ENCODE data around the gene MRPS21. TPM values are rescaled to one million over a fixed set of nuclear protein-coding genes. Genes with fewer than 3 reads are reported as not detected.
"Not testable (repeated sequence)": the region's sequence is repeated elsewhere in the genome, so short reads cannot be mapped to it uniquely, and the experiment has no call there.

The MRPS21 gene
- total RNA-seq, 1 donor from 2014 or later = 37.6 TPM

DNA sequence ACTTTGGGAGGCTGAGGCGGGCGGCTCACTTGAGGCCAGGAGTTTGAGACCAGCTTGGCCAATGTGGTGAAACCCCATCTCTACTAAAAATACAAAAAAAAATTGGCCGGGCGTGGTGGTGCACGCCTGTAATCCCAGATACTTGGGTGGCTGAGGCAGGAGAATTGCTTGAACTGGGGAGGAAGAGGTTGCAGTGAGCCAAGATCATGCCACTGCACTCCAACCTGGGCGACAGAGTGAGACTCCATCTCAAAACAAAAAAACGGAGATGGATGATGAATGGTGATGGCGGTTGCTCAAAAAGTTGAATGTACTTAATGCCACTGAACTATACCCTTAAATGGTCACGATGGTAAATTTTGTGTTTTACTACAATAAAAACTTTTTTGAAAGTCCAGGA lies 14.9 kb downstream of the MRPS21 start:
- not testable (repeated sequence) for H3K9ac ChIP-seq (ENCODE audit: low read depth in 1 of 3, low read length in 3 of 3); H3K4me1 ChIP-seq (ENCODE audit: control insufficient read depth in 3 of 3, insufficient read depth in 3 of 3, low read length in 3 of 3); H3K9me3 ChIP-seq (ENCODE audit: control insufficient read depth in 3 of 3, low read length in 3 of 3); H3K27ac ChIP-seq (ENCODE audit: low read depth, low read length); H3K4me3 ChIP-seq (ENCODE audit: low read length in 3 of 3); H3K27me3 ChIP-seq (ENCODE audit: control insufficient read depth in 3 of 3, insufficient read depth in 3 of 3, low read length in 3 of 3)
- peaks cover 6 to 17% (median 6%) of the 10 kb centered on the region in 3 donors for H3K36me3 ChIP-seq (ENCODE audit: control insufficient read depth in 3 of 3, insufficient read depth in 3 of 3, low read length in 3 of 3)

DNA sequence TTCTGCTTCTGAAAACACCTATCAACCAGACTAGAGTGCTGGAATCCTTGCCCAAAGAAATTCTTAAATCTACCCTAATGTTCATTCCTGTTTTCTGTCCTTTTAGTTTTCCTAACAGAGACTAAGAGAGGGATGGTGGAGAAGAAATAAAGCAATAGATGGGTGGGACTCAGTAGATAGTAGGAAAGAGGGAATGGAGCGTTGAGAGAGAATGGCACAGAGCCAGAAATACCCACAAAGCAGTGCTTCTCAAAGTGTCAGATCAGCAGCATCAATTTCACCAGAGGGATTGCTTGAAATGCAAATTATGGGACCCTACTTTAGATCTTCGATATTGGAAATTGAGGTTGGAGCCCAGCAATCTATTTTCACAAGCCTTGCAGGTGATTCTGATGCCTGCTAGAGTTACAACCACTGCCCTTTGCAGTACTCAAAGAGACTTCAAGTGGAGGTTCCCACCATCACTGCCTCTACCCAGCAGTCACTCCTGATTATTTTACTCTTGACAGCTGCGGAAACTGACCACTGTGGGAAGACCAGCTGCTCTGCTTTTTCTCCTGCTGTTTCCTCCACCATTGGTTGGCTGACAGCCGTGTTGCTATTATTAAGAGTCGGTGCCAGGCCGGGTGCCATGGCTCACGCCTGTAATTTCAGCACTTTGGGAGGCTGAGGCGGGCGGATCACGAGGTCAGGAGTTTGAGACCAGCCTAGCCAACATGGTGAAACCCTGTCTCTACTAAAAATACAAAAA lies 16.3 kb downstream of the MRPS21 start:
- H3K27ac ChIP-seq (ENCODE audit: low read depth, low read length) = no peak overlapping the region
- no peaks in the 10 kb centered on the region for H3K9me3 ChIP-seq (ENCODE audit: control insufficient read depth in 3 of 3, low read length in 3 of 3)
- peaks cover 5 to 11% (median 6%) of the 10 kb centered on the region in 3 donors for H3K36me3 ChIP-seq (ENCODE audit: control insufficient read depth in 3 of 3, insufficient read depth in 3 of 3, low read length in 3 of 3)
- H3K27me3 ChIP-seq (ENCODE audit: control insufficient read depth in 3 of 3, insufficient read depth in 3 of 3, low read length in 3 of 3) = no peaks in the 10 kb centered on the region
- no peak overlapping the region for H3K9ac ChIP-seq (ENCODE audit: low read depth in 1 of 3, low read length in 3 of 3)
- H3K4me1 ChIP-seq (ENCODE audit: control insufficient read depth in 3 of 3, insufficient read depth in 3 of 3, low read length in 3 of 3) = no peaks in the 10 kb centered on the region
- H3K4me3 ChIP-seq (ENCODE audit: low read length in 3 of 3) = no peak overlapping the region

DNA sequence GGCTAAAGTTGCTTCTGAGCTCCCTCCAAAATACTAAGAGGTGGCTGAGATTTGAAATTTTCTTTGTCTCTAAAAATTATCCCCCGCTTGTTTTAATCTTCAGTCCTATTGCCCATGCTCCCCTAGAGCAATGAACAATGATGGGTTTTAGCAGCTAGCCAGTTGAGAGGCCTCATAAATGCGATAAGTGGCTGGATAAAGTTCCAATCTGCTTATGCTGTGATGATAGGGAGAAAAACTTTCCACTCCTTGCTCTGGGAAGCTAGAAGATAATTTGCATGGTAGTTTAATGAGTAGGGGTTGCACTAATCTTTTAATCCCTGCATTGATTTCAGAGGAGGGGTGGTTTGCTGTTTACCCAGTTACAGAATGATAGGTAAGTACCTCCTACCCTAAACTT lies 18.1 kb downstream of the MRPS21 start:
- no peaks in the 10 kb centered on the region for H3K9me3 ChIP-seq (ENCODE audit: control insufficient read depth in 3 of 3, low read length in 3 of 3)
- no peak overlapping the region for H3K4me3 ChIP-seq (ENCODE audit: low read length in 3 of 3)
- peaks cover 4 to 11% (median 5%) of the 10 kb centered on the region in 3 donors for H3K36me3 ChIP-seq (ENCODE audit: control insufficient read depth in 3 of 3, insufficient read depth in 3 of 3, low read length in 3 of 3)
- no peaks in the 10 kb centered on the region for H3K4me1 ChIP-seq (ENCODE audit: control insufficient read depth in 3 of 3, insufficient read depth in 3 of 3, low read length in 3 of 3)
- H3K27ac ChIP-seq (ENCODE audit: low read depth, low read length) = no peak overlapping the region
- no peaks in the 10 kb centered on the region for H3K27me3 ChIP-seq (ENCODE audit: control insufficient read depth in 3 of 3, insufficient read depth in 3 of 3, low read length in 3 of 3)
- H3K9ac ChIP-seq (ENCODE audit: low read depth in 1 of 3, low read length in 3 of 3) = no peak overlapping the region

DNA sequence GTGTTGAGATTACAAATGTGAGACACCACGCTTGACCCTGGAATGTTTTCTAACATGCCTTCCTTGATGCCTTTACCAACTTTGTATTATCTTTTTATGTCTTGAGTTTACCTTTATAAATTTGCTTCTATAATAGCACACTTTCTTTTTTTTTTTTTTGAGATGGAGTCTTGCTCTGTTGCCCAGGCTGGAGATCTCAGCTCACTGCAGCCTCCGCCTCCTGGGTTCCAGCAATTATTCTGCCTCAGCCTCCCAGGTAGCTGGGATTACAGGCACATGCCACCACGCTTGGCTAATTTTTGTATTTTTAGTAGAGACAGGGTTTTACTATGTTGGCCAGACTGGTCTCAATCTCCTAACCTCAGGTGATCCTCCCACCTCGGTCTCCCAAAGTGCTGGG lies 21.0 kb downstream of the MRPS21 start:
- not testable (repeated sequence) for H3K27me3 ChIP-seq (ENCODE audit: control insufficient read depth in 3 of 3, insufficient read depth in 3 of 3, low read length in 3 of 3); H3K9me3 ChIP-seq (ENCODE audit: control insufficient read depth in 3 of 3, low read length in 3 of 3); H3K36me3 ChIP-seq (ENCODE audit: control insufficient read depth in 3 of 3, insufficient read depth in 3 of 3, low read length in 3 of 3); H3K9ac ChIP-seq (ENCODE audit: low read depth in 1 of 3, low read length in 3 of 3); H3K4me1 ChIP-seq (ENCODE audit: control insufficient read depth in 3 of 3, insufficient read depth in 3 of 3, low read length in 3 of 3); H3K4me3 ChIP-seq (ENCODE audit: low read length in 3 of 3); H3K27ac ChIP-seq (ENCODE audit: low read depth, low read length)

DNA sequence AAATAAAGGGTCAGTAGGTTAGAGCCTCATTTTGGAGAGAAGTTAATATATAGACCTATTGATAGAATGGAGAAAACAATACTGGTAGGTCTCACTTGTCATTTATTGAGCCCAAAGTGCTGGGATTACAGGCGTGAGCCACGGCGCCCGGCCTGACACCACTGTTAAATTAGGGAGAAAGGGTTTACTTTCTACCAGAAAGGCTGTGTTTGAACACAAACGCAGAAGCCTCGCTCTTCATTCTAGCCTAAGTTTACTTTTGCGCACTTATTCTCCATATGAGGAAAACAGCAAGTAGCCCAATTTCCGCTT lies 27.0 kb downstream of the MRPS21 start:
- no peaks in the 10 kb centered on the region for H3K9me3 ChIP-seq (ENCODE audit: control insufficient read depth in 3 of 3, low read length in 3 of 3)
- no peaks in the 10 kb centered on the region for H3K27me3 ChIP-seq (ENCODE audit: control insufficient read depth in 3 of 3, insufficient read depth in 3 of 3, low read length in 3 of 3)
- H3K4me3 ChIP-seq (ENCODE audit: low read length in 3 of 3) = peak overlapping the region; percentile 94 to 98 (median 97)
- H3K27ac ChIP-seq (ENCODE audit: low read depth, low read length) = peak overlapping the region; percentile 89
- peaks cover 5 to 10% (median 6%) of the 10 kb centered on the region in 3 donors for H3K36me3 ChIP-seq (ENCODE audit: control insufficient read depth in 3 of 3, insufficient read depth in 3 of 3, low read length in 3 of 3)
- H3K4me1 ChIP-seq (ENCODE audit: control insufficient read depth in 3 of 3, insufficient read depth in 3 of 3, low read length in 3 of 3) = peaks cover 6 to 14% (median 7%) of the 10 kb centered on the region in 3 donors
- peak overlapping the region in 1 of 3 donors; percentile 92 for H3K9ac ChIP-seq (ENCODE audit: low read depth in 1 of 3, low read length in 3 of 3)

DNA sequence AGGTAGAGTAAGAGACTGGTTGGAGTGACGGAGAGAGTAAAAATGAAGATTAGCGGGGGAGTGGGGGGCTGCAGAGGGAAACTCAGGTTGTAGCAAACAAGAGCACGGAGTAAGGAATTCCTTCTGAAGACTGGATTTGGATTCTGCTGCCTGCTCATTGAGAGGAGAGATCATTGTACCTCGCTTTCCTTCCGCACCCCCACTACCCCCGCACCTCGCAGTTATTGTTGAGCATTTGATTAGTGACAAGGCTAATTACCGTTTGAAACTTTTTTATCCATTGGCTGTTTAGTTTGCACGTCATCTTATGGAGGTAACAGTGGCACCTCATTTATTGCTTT lies 28.1 kb downstream of the MRPS21 start:
- peak overlapping the region; percentile 89 for H3K27ac ChIP-seq (ENCODE audit: low read depth, low read length)
- H3K9me3 ChIP-seq (ENCODE audit: control insufficient read depth in 3 of 3, low read length in 3 of 3) = no peaks in the 10 kb centered on the region
- no peaks in the 10 kb centered on the region for H3K27me3 ChIP-seq (ENCODE audit: control insufficient read depth in 3 of 3, insufficient read depth in 3 of 3, low read length in 3 of 3)
- H3K4me3 ChIP-seq (ENCODE audit: low read length in 3 of 3) = peak overlapping the region; percentile 94 to 98 (median 97)
- peak overlapping the region; percentile 92 to 93 (median 92) for H3K9ac ChIP-seq (ENCODE audit: low read depth in 1 of 3, low read length in 3 of 3)
- peaks cover 6 to 14% (median 7%) of the 10 kb centered on the region in 3 donors for H3K4me1 ChIP-seq (ENCODE audit: control insufficient read depth in 3 of 3, insufficient read depth in 3 of 3, low read length in 3 of 3)
- peaks cover 15 to 22% (median 17%) of the 10 kb centered on the region in 3 donors for H3K36me3 ChIP-seq (ENCODE audit: control insufficient read depth in 3 of 3, insufficient read depth in 3 of 3, low read length in 3 of 3)

DNA sequence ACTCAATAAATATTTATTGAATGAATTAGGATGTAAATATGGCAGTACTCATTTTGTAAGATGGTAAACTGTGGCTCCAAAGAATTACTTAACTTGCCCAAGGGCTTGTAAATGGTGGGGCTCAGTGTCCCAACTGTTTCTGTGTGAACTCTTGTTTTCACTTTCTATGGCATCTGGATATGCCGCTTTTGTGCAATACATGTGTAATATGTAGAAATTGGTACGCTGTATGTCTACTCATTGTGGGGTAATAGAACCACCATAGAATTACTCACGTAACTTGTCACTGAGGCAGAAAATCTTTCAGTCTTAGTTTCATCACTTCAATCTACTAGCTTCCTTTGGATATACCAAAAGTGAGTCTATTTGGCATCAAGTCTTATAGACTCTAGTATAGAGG lies 28.6 kb downstream of the MRPS21 start:
- peaks cover 20 to 25% (median 20%) of the 10 kb centered on the region in 3 donors for H3K36me3 ChIP-seq (ENCODE audit: control insufficient read depth in 3 of 3, insufficient read depth in 3 of 3, low read length in 3 of 3)
- peaks cover 6 to 14% (median 7%) of the 10 kb centered on the region in 3 donors for H3K4me1 ChIP-seq (ENCODE audit: control insufficient read depth in 3 of 3, insufficient read depth in 3 of 3, low read length in 3 of 3)
- no peaks in the 10 kb centered on the region for H3K27me3 ChIP-seq (ENCODE audit: control insufficient read depth in 3 of 3, insufficient read depth in 3 of 3, low read length in 3 of 3)
- H3K27ac ChIP-seq (ENCODE audit: low read depth, low read length) = peak overlapping the region; percentile 89
- peak overlapping the region; percentile 92 to 93 (median 92) for H3K9ac ChIP-seq (ENCODE audit: low read depth in 1 of 3, low read length in 3 of 3)
- peak overlapping the region; percentile 94 to 98 (median 97) for H3K4me3 ChIP-seq (ENCODE audit: low read length in 3 of 3)
- no peaks in the 10 kb centered on the region for H3K9me3 ChIP-seq (ENCODE audit: control insufficient read depth in 3 of 3, low read length in 3 of 3)

DNA sequence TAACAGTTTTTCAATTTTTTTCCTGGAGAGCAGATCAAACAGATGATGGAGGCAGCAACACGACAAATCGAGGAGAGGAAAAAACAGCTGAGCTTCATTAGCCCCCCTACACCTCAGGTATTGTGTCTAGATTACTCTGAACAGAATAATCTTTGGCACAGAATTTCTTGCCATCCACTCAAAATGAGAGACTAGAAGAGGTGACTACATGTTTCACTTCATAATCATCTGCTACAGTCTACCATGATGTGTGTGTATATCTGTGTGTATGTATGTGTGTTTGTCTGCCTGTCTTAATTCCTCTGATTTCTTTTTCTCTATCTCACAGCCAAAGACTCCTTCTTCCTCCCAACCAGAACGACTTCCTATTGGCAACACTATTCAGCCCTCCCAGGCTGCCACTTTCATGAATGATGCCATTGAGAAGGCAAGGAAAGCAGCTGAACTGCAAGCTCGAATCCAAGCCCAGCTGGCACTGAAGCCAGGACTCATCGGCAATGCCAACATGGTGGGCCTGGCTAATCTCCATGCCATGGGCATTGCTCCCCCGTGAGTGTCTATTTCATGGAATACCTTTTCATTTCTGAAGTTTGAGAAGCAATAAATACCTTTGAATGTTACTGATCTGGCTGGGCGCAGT lies 39.1 kb downstream of the MRPS21 start:
- no peak overlapping the region for H3K4me3 ChIP-seq (ENCODE audit: low read length in 3 of 3)
- no peaks in the 10 kb centered on the region for H3K4me1 ChIP-seq (ENCODE audit: control insufficient read depth in 3 of 3, insufficient read depth in 3 of 3, low read length in 3 of 3)
- no peak overlapping the region for H3K9ac ChIP-seq (ENCODE audit: low read depth in 1 of 3, low read length in 3 of 3)
- H3K27ac ChIP-seq (ENCODE audit: low read depth, low read length) = no peak overlapping the region
- peaks cover 51 to 71% (median 56%) of the 10 kb centered on the region in 3 donors for H3K36me3 ChIP-seq (ENCODE audit: control insufficient read depth in 3 of 3, insufficient read depth in 3 of 3, low read length in 3 of 3)
- H3K9me3 ChIP-seq (ENCODE audit: control insufficient read depth in 3 of 3, low read length in 3 of 3) = no peaks in the 10 kb centered on the region
- no peaks in the 10 kb centered on the region for H3K27me3 ChIP-seq (ENCODE audit: control insufficient read depth in 3 of 3, insufficient read depth in 3 of 3, low read length in 3 of 3)

DNA sequence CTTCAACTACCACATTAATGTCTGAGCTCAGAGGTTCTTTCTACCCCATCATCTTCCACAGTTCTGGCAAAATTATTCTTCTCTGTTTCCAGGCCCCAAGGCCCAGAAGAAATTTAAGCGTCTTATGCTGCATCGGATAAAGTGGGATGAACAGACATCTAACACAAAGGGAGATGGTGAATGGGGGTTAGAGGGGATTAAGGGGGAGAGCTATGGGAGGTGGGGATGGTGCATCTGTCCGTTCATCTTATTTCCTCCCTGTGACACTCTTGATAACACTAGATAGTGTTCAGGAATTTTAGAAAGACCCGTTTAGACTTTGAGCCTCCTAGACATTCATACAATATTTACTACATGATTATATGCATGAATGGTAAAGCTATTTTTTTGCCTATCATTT lies 52.7 kb downstream of the MRPS21 start:
- Histone ChIP-seq H3K27me3 (ENCODE audit: control insufficient read depth in 3 of 3, insufficient read depth in 3 of 3, low read length in 3 of 3) (no peaks in the 10 kb centered on the region), H3K9me3 (ENCODE audit: control insufficient read depth in 3 of 3, low read length in 3 of 3) (no peaks in the 10 kb centered on the region), H3K36me3 (ENCODE audit: control insufficient read depth in 3 of 3, insufficient read depth in 3 of 3, low read length in 3 of 3) (peaks cover 25 to 57% (median 55%) of the 10 kb centered on the region in 3 donors), H3K9ac (ENCODE audit: low read depth in 1 of 3, low read length in 3 of 3) (no peak overlapping the region), H3K4me1 (ENCODE audit: control insufficient read depth in 3 of 3, insufficient read depth in 3 of 3, low read length in 3 of 3) (no peaks in the 10 kb centered on the region), H3K27ac (ENCODE audit: low read depth, low read length) (no peak overlapping the region), H3K4me3 (ENCODE audit: low read length in 3 of 3) (no peak overlapping the region)

DNA sequence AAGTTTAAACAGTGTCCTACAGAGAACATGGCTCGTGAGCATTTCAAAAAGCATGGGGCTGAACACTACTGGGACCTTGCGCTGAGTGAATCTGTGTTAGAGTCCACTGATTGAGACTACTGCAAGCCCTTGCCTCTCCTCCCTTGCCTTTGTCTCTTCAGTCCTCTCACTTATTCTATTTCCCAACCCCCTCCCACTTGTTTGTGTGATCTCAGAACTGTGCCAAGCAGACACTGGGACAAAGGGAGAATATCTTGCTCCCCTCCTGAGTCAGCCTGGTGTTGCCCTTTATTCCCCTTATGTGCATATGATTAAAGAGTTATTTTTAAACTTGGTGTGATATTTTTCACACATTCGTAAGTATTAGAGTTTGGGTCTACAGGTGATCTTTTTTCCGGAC lies 59.2 kb downstream of the MRPS21 start:
- no peaks in the 10 kb centered on the region for H3K9me3 ChIP-seq (ENCODE audit: control insufficient read depth in 3 of 3, low read length in 3 of 3)
- no peak overlapping the region for H3K27ac ChIP-seq (ENCODE audit: low read depth, low read length)
- H3K4me1 ChIP-seq (ENCODE audit: control insufficient read depth in 3 of 3, insufficient read depth in 3 of 3, low read length in 3 of 3) = no peaks in the 10 kb centered on the region
- H3K36me3 ChIP-seq (ENCODE audit: control insufficient read depth in 3 of 3, insufficient read depth in 3 of 3, low read length in 3 of 3) = peaks cover 10 to 32% (median 21%) of the 10 kb centered on the region in 3 donors
- no peak overlapping the region for H3K9ac ChIP-seq (ENCODE audit: low read depth in 1 of 3, low read length in 3 of 3)
- no peak overlapping the region for H3K4me3 ChIP-seq (ENCODE audit: low read length in 3 of 3)
- no peaks in the 10 kb centered on the region for H3K27me3 ChIP-seq (ENCODE audit: control insufficient read depth in 3 of 3, insufficient read depth in 3 of 3, low read length in 3 of 3)
